PC-9 (cell line): Measurements from ENCODE around the gene GPC2. TPM values are rescaled to one million over a fixed set of nuclear protein-coding genes. Genes with fewer than 3 reads are reported as not detected.

ENCODE experiments used
- BruUV-seq: library from RNA; stranded (reverse); fragments of 400-500 nt; replicated peaks from 2 replicates; lab custom pipeline; 2021; lab: Mats Ljungman, UMichigan
- CTCF ChIA-PET: fragments of 300-600 bp; sonication (Branson Sonifier 250); formaldehyde crosslinking; loops from one replicate; lab custom pipeline; 2022; ENCODE audit warnings: antibody characterized with exemption; lab: Charles Lee
- POLR2A ChIA-PET: fragments of 300-600 bp; sonication (Branson Sonifier 250); formaldehyde crosslinking; loops from one replicate; lab custom pipeline; 2022; ENCODE audit warnings: antibody characterized with exemption; ENCODE audit not compliant: unreplicated experiment; lab: Charles Lee
- DNase-seq, 2 experiments: peaks; one replicate each; pipeline versions ENCODE4 v3.0.0 to v3.0.0-alpha.2; 2015 to 2022; ENCODE audit warnings: mixed read lengths in 1 of 2
- H2AFZ ChIP-seq: fragments of 200-600 bp; sonication (generic); 2 replicates; pipeline ENCODE4 v1.8.1; 2017; ENCODE audit warnings: antibody characterized with exemption
- H3F3A ChIP-seq: fragments of 200-600 bp; sonication (generic); 2 replicates; pipeline ENCODE4 v1.8.1; 2017; ENCODE audit warnings: antibody characterized with exemption, mild to moderate bottlenecking, low read depth; ENCODE audit not compliant: insufficient read depth
- H3K27ac ChIP-seq: fragments of 200-600 bp; sonication (generic); 2 replicates; pipeline ENCODE4 v1.6.1; 2016; ENCODE audit warnings: mixed run types
- H3K27me3 ChIP-seq: fragments of 200-600 bp; sonication (generic); 2 replicates; pipeline ENCODE4 v1.6.1; 2016; ENCODE audit warnings: low read depth, mixed run types; ENCODE audit not compliant: insufficient read depth
- H3K36me3 ChIP-seq: fragments of 200-600 bp; sonication (generic); 2 replicates; pipeline ENCODE4 v1.6.1; 2016; ENCODE audit warnings: low read depth, mixed run types
- H3K4me1 ChIP-seq: fragments of 200-600 bp; sonication (generic); replicated peaks from 2 replicates; pipeline ENCODE4 v1.6.1; 2016; ENCODE audit warnings: mixed run types; ENCODE audit not compliant: insufficient read depth
- H3K4me2 ChIP-seq: fragments of 200-600 bp; sonication (generic); 2 replicates; pipeline ENCODE4 v1.6.1; 2017; ENCODE audit warnings: mixed run types
- H3K4me3 ChIP-seq: fragments of 200-600 bp; sonication (generic); 2 replicates; pipeline ENCODE4 v1.6.1; 2016; ENCODE audit warnings: mixed run types
- H3K79me2 ChIP-seq: fragments of 200-600 bp; sonication (generic); 2 replicates; pipeline ENCODE4 v1.6.1; 2017; ENCODE audit warnings: low read depth, mixed run types
- H3K9me2 ChIP-seq: fragments of 200-600 bp; sonication (generic); 2 replicates; pipeline ENCODE4 v1.8.1; 2017; ENCODE audit warnings: mild to moderate bottlenecking; ENCODE audit not compliant: insufficient read depth
- H3K9me3 ChIP-seq: fragments of 200-600 bp; sonication (generic); 2 replicates; pipeline ENCODE4 v1.8.1; 2016; ENCODE audit warnings: low read depth; ENCODE audit not compliant: insufficient read depth
- H4K20me1 ChIP-seq: fragments of 200-600 bp; sonication (generic); 2 replicates; pipeline ENCODE4 v1.8.1; 2017; ENCODE audit not compliant: insufficient read depth
- CTCF ChIP-seq: fragments of 200-600 bp; sonication (generic); conservative IDR thresholded peaks from 2 replicates; pipeline ENCODE4 v1.6.1; 2017; ENCODE audit warnings: mixed run types, antibody characterized with exemption, mild to moderate bottlenecking, moderate library complexity
- EZH2 ChIP-seq: fragments of 200-600 bp; sonication (generic); IDR thresholded peaks from 2 replicates; pipeline ENCODE4 v1.8.0; 2017; ENCODE audit warnings: antibody characterized with exemption, low read depth
- intact Hi-C: fragments of 100-400 bp; cut with micrococcal nuclease; formaldehyde crosslinking; loops from one replicate; pipeline ENCODE4 v1.10.0; 2022; ENCODE audit not compliant: unreplicated experiment
- total RNA-seq: library from RNA; stranded (reverse); gene quantifications from 2 replicates; pipeline ENCODE4 v1.2.3, GENCODE V29; 2021

GPC2 gene
- total RNA-seq, 1 experiment from 2014 or later, result 4.5 TPM

- Histone ChIP-seq H4K20me1 (no peaks in the 10 kb centered on the region), H3K9me3 (no peaks in the 10 kb centered on the region), H3K36me3 (no peaks in the 10 kb centered on the region), H3K4me2 (peak overlapping the region; percentile 59; the same call in 1 of the 2 replicates), H3K79me2 (no peaks in the 10 kb centered on the region), H3K4me1 (peaks cover 15% of the 10 kb centered on the region), H3K27me3 (peaks cover 24% of the 10 kb centered on the region; the same call in 1 of the 2 replicates), H2AFZ (no peak overlapping the region), H3K27ac (no peak overlapping the region), H3K4me3 (no peak overlapping the region), H3F3A (peaks cover 22% of the 10 kb centered on the region), H3K9me2 (no peaks in the 10 kb centered on the region)
- TF ChIP-seq CTCF, result no peak
- TF ChIP-seq EZH2, result no peak
- DNase-seq, result no peak
- ChIA-PET POLR2A (no interaction called here), CTCF (no interaction called here)
- intact Hi-C loops, result no loop called here
- BruUV-seq, result no TSS peak
Observed at GRCh38 chr7:100163871-100164270, 13.3 kb downstream of the GPC2 start.

- no TSS peak for BruUV-seq
- Histone ChIP-seq H2AFZ (no peak overlapping the region), H3K27ac (no peak overlapping the region), H3K4me1 (peaks cover 15% of the 10 kb centered on the region), H4K20me1 (no peaks in the 10 kb centered on the region), H3K36me3 (no peaks in the 10 kb centered on the region), H3K79me2 (0 out of 2 replicates have a peak, but pooled peaks cover 1% of the 10 kb centered on the region), H3F3A (peaks cover 23% of the 10 kb centered on the region), H3K9me3 (no peaks in the 10 kb centered on the region), H3K4me2 (peak overlapping the region; percentile 59), H3K4me3 (no peak overlapping the region), H3K9me2 (no peaks in the 10 kb centered on the region), H3K27me3 (peaks cover 18% of the 10 kb centered on the region; the same call in 1 of the 2 replicates)
- DNase-seq, result peak; percentile 69 to 78
- TF ChIP-seq CTCF, result no peak
- TF ChIP-seq EZH2, result no peak
- POLR2A ChIA-PET, result interaction anchor here (0.6 kb wide), 2 partner anchors 16 to 63 kb away, joined by 3 to 14 read pairs; no protein-coding TSS in a partner anchor
- intact Hi-C loops, result no loop called here
- CTCF ChIA-PET, result interaction anchor here (0.6 to 0.7 kb wide), 3 partner anchors 500 to 1494 kb away, joined by 6 to 13 read pairs (median 9); no protein-coding TSS in a partner anchor
Observed at GRCh38 chr7:100163006-100163531, 14.1 kb downstream of the GPC2 start.

GRCh38 chr7:100160067-100160466 lies 17.1 kb downstream of the GPC2 start:
- intact Hi-C loops, result no loop called here
- no TSS peak for BruUV-seq
- ChIA-PET CTCF (no interaction called here), POLR2A (no interaction called here)
- H3K4me3 ChIP-seq, result no peak overlapping the region
- H3K27ac ChIP-seq, result no peak overlapping the region
- DNase-seq, result no peak
- H4K20me1 ChIP-seq, result peaks cover 9% of the 10 kb centered on the region
- H3K9me2 ChIP-seq, result no peaks in the 10 kb centered on the region
- no peak for TF ChIP-seq CTCF
- no peak for TF ChIP-seq EZH2
- H3K9me3 ChIP-seq, result no peaks in the 10 kb centered on the region
- H2AFZ ChIP-seq, result no peak overlapping the region
- H3K79me2 ChIP-seq, result peaks cover 22% of the 10 kb centered on the region
- peaks cover 4% of the 10 kb centered on the region; the same call in 1 of the 2 replicates for H3K36me3 ChIP-seq
- no peak overlapping the region for H3K4me2 ChIP-seq
- H3F3A ChIP-seq, result peaks cover 51% of the 10 kb centered on the region
- H3K4me1 ChIP-seq, result peaks cover 33% of the 10 kb centered on the region
- H3K27me3 ChIP-seq, result no peaks in the 10 kb centered on the region
